AG10803 (cell line): Measurements from ENCODE around the gene SYT6.

Experiments
- DNase-seq: peaks from one replicate; pipeline ENCODE4 v3.0.0; 2010; ENCODE audit warnings: low read depth
- H3K4me3 ChIP-seq: 2 replicates; pipeline ENCODE4 v1.5.1; 2011; ENCODE audit warnings: mild to moderate bottlenecking, low read length, control low read depth
- TF ChIP-seq, protein P1 (sequence below): conservative IDR thresholded peaks from 2 replicates; pipeline ENCODE4 v1.5.1; 2011; ENCODE audit warnings: mild to moderate bottlenecking, low read length, control low read depth, inconsistent platforms

Gene SYT6

DNA sequence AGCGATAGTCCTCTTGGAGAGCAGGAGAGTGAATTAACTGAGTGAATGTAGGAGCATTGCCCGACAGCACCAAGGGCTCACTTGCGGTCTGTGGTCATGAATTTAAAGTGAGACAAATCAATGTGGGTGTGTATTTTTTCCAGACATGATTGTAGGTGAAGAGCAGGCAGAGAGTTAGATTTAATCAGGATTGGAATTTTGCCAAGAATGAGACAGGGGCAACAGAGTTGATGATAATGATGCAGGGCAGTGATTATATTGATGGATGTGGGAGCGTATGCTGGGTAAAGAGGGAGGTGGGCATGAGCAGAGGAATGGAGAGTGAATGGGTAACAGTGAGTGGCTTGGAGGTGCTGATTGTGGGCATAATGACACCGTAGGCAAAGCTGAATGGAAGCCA is 20.0 kb upstream of the SYT6 start:
- H3K4me3 ChIP-seq, result no peak overlapping the region
- TF ChIP-seq, protein P1, sequence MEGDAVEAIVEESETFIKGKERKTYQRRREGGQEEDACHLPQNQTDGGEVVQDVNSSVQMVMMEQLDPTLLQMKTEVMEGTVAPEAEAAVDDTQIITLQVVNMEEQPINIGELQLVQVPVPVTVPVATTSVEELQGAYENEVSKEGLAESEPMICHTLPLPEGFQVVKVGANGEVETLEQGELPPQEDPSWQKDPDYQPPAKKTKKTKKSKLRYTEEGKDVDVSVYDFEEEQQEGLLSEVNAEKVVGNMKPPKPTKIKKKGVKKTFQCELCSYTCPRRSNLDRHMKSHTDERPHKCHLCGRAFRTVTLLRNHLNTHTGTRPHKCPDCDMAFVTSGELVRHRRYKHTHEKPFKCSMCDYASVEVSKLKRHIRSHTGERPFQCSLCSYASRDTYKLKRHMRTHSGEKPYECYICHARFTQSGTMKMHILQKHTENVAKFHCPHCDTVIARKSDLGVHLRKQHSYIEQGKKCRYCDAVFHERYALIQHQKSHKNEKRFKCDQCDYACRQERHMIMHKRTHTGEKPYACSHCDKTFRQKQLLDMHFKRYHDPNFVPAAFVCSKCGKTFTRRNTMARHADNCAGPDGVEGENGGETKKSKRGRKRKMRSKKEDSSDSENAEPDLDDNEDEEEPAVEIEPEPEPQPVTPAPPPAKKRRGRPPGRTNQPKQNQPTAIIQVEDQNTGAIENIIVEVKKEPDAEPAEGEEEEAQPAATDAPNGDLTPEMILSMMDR, result no peak
- DNase-seq, result no peak

DNA sequence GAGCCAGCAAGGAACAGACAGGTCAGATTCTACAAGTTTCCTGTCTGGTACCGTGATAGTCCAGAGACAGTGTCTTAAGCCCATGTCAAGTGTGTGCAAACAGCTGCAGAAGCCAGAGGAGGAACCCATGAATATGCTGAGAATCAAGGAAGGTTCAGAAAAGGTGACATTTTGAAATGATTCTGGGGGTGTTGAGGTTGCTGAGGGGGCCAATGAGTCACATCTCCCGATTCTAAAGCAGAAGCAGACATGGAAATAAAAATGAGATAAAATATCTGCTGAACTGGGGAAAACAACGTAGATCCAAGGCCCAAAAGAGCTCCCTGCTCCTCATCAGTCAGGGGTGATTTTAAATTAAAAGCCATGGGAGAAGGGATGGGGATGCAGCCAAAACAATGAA is 15.8 kb upstream of the SYT6 start:
- no peak for DNase-seq
- H3K4me3 ChIP-seq, result no peak overlapping the region
- TF ChIP-seq, protein P1, result no peak

- no peak for DNase-seq
- TF ChIP-seq, protein P1, result no peak
- no peak overlapping the region for H3K4me3 ChIP-seq
Measured at GRCh38 chr1:114167226-114167625, 13.6 kb upstream of the SYT6 start.

DNA sequence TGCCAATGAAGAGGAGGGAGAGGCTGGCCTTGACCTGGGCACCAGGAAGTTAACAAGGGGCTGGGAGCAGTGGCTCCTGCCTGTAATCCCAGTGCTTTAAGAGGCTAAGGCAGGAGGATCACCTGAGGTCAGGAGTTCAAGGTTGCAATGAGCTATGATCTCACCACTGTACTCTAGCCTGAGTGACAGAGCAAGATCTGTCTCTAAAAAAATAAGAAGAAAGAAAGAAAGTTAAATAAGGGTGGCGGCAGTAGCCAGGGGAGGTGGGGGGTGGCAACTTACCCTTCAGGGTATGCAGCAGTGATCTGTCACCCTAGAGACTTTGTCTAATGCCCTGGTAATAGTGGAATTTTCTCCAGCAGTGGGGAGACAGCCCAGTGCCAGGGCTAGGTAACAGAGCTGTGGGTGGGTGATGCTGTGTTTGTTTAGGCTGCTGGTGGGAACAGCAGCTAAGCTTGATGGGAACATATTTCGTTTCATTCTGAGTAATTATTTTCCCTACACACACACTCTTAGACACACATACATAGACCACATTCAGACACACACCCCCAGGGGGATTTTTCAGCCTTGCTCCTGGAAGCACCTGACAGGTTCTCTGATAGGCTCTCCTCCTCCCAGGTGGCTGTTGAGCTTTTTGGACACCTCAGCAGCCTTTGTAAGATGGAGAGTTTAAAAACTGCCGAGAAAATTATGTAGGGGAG is 11.3 kb upstream of the SYT6 start:
- H3K4me3 ChIP-seq, result no peak overlapping the region
- TF ChIP-seq, protein P1, result no peak
- DNase-seq, result no peak

GRCh38 chr1:114159941-114160340 is 6.3 kb upstream of the SYT6 start:
- no peak overlapping the region for H3K4me3 ChIP-seq
- DNase-seq, result no peak
- TF ChIP-seq, protein P1, result no peak

DNA sequence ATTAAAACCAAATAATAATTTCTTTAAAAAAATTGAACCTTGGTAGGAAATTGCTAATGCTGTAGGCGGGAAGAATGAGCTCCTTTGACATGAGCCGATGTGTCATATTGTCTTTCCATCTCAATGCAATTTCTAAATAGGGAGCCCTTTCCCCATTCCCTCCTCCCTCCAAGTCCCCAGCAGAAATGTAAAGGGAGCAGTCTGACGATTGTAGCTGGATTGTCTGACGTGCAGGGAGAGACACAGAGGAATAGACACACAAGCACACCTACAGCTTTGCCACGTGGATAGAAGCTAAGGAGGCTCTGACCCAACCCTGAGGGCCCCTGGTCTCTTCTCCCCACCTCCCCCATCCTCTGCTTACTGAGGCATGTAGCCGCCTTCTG is 3.6 kb upstream of the SYT6 start:
- DNase-seq, result no peak
- no peak overlapping the region for H3K4me3 ChIP-seq
- TF ChIP-seq, protein P1, result no peak

DNA sequence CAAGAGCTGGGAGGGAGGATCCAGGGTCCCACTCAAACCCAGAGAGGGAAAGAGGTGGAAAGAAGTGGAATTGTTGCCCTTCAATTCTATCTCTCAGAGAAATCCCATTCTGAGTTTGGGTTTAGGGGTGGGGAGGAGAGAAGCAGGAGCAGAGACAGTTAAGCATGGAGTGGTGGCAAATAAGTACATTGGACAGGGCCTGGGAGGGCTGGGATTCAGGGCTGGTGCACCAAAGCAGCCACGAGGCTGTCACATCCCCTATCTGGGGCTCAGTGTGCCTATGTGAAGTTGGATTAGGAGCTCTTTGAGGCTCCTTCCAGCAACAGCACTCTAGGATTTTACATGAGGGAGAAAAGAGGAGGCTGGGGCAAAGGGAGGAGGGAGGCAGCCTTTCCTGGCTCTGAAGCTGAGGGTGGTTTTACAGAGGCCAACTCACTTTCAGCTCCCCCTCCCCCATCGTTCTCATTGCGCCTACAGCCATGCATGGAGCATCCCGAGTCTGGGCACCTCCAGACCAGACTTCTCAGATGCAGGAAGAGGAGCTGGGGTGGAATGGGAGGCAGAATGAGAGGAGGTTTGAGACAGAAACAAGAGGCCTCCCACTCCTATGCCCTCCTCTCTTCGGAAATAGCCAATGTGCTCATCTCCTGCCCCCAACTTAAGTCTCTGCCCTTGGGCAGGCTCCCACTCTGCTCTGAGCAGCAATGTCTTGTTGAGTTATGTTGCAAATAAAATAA is 3.0 kb upstream of the SYT6 start:
- TF ChIP-seq, protein P1, result no peak
- H3K4me3 ChIP-seq, result no peak overlapping the region
- no peak for DNase-seq
